Neuronal stem cell (in vitro differentiated cells): ENCODE measurements around the gene DGCR2.

ENCODE experiments used
- DNase-seq: peaks from one replicate; pipeline ENCODE4 v3.0.0-alpha.2; 2013; ENCODE audit warnings: low spot score
- H2AFZ ChIP-seq: one replicate; pipeline ENCODE4 v1.6.1; 2013; ENCODE audit warnings: mild to moderate bottlenecking, low read length, inconsistent platforms
- H2AK5ac ChIP-seq: 2 replicates; pipeline ENCODE4 v1.6.1; 2013; ENCODE audit warnings: low read depth, mild to moderate bottlenecking, inconsistent platforms, low read length, moderate library complexity, mixed read lengths
- H2BK120ac ChIP-seq: 2 replicates; pipeline ENCODE4 v1.6.1; 2013; ENCODE audit warnings: low read depth, mild to moderate bottlenecking, inconsistent platforms, low read length, moderate library complexity, mixed read lengths
- H2BK12ac ChIP-seq: one replicate; pipeline ENCODE4 v1.6.1; 2013; ENCODE audit warnings: low read length, inconsistent platforms
- H2BK15ac ChIP-seq: 2 replicates; pipeline ENCODE4 v1.6.1; 2013; ENCODE audit warnings: mild to moderate bottlenecking, low read length, inconsistent platforms, mixed read lengths
- H2BK5ac ChIP-seq: one replicate; pipeline ENCODE4 v1.6.1; 2013; ENCODE audit warnings: inconsistent platforms, mild to moderate bottlenecking, low read length, moderate library complexity
- H3K14ac ChIP-seq: one replicate; pipeline ENCODE4 v1.6.1; 2013; ENCODE audit warnings: low read length, inconsistent platforms
- H3K18ac ChIP-seq: 2 replicates; pipeline ENCODE4 v1.6.1; 2013; ENCODE audit warnings: low read length, inconsistent platforms
- H3K23ac ChIP-seq: 2 replicates; pipeline ENCODE4 v1.6.1; 2013; ENCODE audit warnings: low read depth, mild to moderate bottlenecking, mixed read lengths, low read length, inconsistent platforms; ENCODE audit not compliant: poor library complexity
- H3K27ac ChIP-seq: replicated peaks from 3 replicates; pipeline ENCODE4 v1.5.1; 2013; ENCODE audit warnings: low read length, inconsistent platforms
- H3K27me3 ChIP-seq, 3 experiments: 2 replicates each; pipeline ENCODE4 v1.6.1; 2013; ENCODE audit warnings: low read length in 3 of 3, mild to moderate bottlenecking in 2 of 3, inconsistent platforms in 1 of 3, low read depth in 1 of 3, mixed read lengths in 1 of 3, moderate library complexity in 1 of 3; ENCODE audit not compliant: control insufficient read depth in 3 of 3, insufficient read depth in 3 of 3
- H3K36me3 ChIP-seq, 2 donors: replicated peaks in 1 of 2; 2 replicates each; pipeline ENCODE4 v1.6.1; 2013; ENCODE audit warnings: low read length in 2 of 2; ENCODE audit not compliant: control insufficient read depth in 2 of 2, insufficient read depth in 2 of 2
- H3K4ac ChIP-seq: 2 replicates; pipeline ENCODE4 v1.6.1; 2013; ENCODE audit warnings: inconsistent platforms, mild to moderate bottlenecking, low read length, moderate library complexity
- H3K4me1 ChIP-seq, 2 donors: 1 replicate in 1 of 2; 2 replicates in 1 of 2; pipeline ENCODE4 v1.6.1; 2013; ENCODE audit warnings: low read length in 2 of 2, low read depth in 1 of 2; ENCODE audit not compliant: control insufficient read depth in 2 of 2, insufficient read depth in 1 of 2
- H3K4me2 ChIP-seq: one replicate; pipeline ENCODE4 v1.6.1; 2013; ENCODE audit warnings: mild to moderate bottlenecking, low read length, inconsistent platforms; ENCODE audit not compliant: insufficient read depth, poor library complexity, severe bottlenecking
- H3K4me3 ChIP-seq, 2 donors: 2 replicates each; pipeline ENCODE4 v1.5.1; 2013; ENCODE audit warnings: low read length in 2 of 2, mild to moderate bottlenecking in 2 of 2, inconsistent platforms in 1 of 2, moderate library complexity in 1 of 2
- H3K79me1 ChIP-seq: one replicate; pipeline ENCODE4 v1.6.1; 2013; ENCODE audit warnings: low read depth, mild to moderate bottlenecking, inconsistent platforms, low read length, moderate library complexity
- H3K9ac ChIP-seq: one replicate; pipeline ENCODE4 v1.6.1; 2013; ENCODE audit warnings: mild to moderate bottlenecking, low read depth, low read length, inconsistent platforms; ENCODE audit not compliant: poor library complexity
- H3K9me3 ChIP-seq, 2 donors: replicated peaks in 1 of 2; 2 replicates each; pipeline versions ENCODE3 to v1.6.1; 2013; ENCODE audit warnings: low read length in 2 of 2, mild to moderate bottlenecking in 2 of 2, inconsistent platforms in 1 of 2, low read depth in 1 of 2, mixed read lengths in 1 of 2, moderate library complexity in 1 of 2; ENCODE audit not compliant: control insufficient read depth in 2 of 2, insufficient read depth in 1 of 2
- H4K8ac ChIP-seq: one replicate; pipeline ENCODE4 v1.6.1; 2013; ENCODE audit warnings: low read depth, mild to moderate bottlenecking, inconsistent platforms, low read length, moderate library complexity
- H4K91ac ChIP-seq: one replicate; pipeline ENCODE4 v1.6.1; 2013; ENCODE audit warnings: low read length, low read depth, mild to moderate bottlenecking, inconsistent platforms; ENCODE audit not compliant: poor library complexity
- WGBS, 2 donors: extraction: QIAGEN DNeasy Blood & Tissue Kit; methylation state at CpG; one replicate each; pipeline ENCODE4 v1.1.7; 2013; ENCODE audit warnings: missing lambda C conversion rate in 2 of 2, mixed read lengths in 1 of 2; ENCODE audit not compliant: insufficient read length in 2 of 2, insufficient replicate concordance in 1 of 2; ENCODE audit errors: extremely low coverage in 2 of 2; 5-methylcytosine and 5-hydroxymethylcytosine counted together

Gene DGCR2

DNA sequence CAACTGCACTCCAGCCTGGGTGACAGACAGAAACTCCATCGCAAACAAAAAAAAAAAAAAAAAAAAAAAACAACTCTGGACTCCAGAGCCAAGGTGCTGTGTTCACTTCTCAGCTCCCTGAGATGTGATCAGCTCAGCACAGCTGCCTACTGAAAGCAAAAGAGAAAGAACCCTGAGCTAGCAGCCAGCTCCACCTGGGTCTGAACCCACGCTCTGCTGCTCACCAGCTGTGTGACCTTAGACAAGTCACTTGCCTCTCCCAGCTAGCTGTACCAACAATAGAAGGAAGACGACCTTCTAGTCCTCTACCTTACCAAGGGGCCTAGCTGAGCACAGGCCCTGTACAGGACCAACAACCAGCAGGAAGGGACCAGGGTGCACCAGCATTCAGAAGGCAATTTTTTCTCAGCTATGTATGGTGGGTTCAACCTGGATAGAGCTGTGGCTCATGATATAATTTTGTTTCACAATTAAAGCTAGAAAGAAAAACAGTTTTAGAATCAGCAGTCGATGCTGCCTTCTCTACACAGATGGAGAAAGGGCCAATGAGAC lies 3.8 kb downstream of the DGCR2 start:
- Histone ChIP-seq H3K23ac (no peak overlapping the region), H2BK12ac (no peak overlapping the region), H3K4me1 (peaks cover 4 to 19% of the 10 kb centered on the region in 2 donors), H3K36me3 (peaks cover 7 to 36% of the 10 kb centered on the region in 2 donors), H3K9ac (no peak overlapping the region), H3K4me3 (no peak overlapping the region), H3K9me3 (no peaks in the 10 kb centered on the region), H3K27me3 (no peaks in the 10 kb centered on the region), H2AFZ (no peak overlapping the region), H3K4ac (no peak overlapping the region), H3K4me2 (no peak overlapping the region), H2BK5ac (no peak overlapping the region), H3K14ac (peak overlapping the region; percentile 43), H4K8ac (no peak overlapping the region), H3K18ac (no peak overlapping the region), H3K27ac (no peak overlapping the region), H2BK15ac (no peak overlapping the region), H3K79me1 (peaks cover 25% of the 10 kb centered on the region), H2BK120ac (no peak overlapping the region), H2AK5ac (no peak overlapping the region), H4K91ac (no peak overlapping the region)
- no CpG with 5 or more reads among the region's 4 CpGs for WGBS, 2 donors
- no peak for DNase-seq

DNA sequence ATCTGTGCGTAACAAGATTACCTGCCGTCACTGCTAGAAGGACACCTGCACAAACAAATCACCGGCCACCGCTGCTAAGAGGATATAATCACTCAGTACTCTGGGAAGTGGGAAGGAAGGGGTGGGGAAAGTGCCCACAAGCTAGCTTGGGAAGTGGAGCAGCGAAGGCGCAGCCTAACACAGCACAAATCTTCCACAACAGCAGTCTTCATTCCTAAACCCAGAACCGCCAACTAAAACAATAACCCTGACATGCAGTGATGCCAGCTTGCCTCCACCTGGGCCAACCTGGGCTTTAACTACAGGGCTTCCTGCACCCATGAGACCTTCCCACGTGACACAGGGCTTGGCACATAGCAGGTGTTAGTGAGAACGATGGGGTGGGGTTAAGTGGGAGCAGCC lies 5.1 kb downstream of the DGCR2 start:
- no peak overlapping the region for H3K18ac ChIP-seq
- no peak overlapping the region for H3K23ac ChIP-seq
- no peak overlapping the region for H3K4me2 ChIP-seq
- peaks cover 4 to 18% of the 10 kb centered on the region in 2 donors for H3K4me1 ChIP-seq
- no peaks in the 10 kb centered on the region for H3K27me3 ChIP-seq
- no peaks in the 10 kb centered on the region for H3K9me3 ChIP-seq
- no peak overlapping the region for H2BK12ac ChIP-seq
- peak overlapping the region; percentile 33 for H3K9ac ChIP-seq
- no peak overlapping the region for H2AFZ ChIP-seq
- no peak overlapping the region for H3K14ac ChIP-seq
- no peak overlapping the region for H4K8ac ChIP-seq
- no peak overlapping the region for H3K4me3 ChIP-seq
- no peak overlapping the region for H2AK5ac ChIP-seq
- no peak overlapping the region for H2BK15ac ChIP-seq
- peaks cover 7 to 45% of the 10 kb centered on the region in 2 donors for H3K36me3 ChIP-seq
- H3K4ac ChIP-seq = no peak overlapping the region
- no peak for DNase-seq
- no peak overlapping the region for H2BK120ac ChIP-seq
- H3K27ac ChIP-seq = no peak overlapping the region
- no peak overlapping the region for H4K91ac ChIP-seq
- H3K79me1 ChIP-seq = peaks cover 25% of the 10 kb centered on the region
- no CpG with 5 or more reads among the region's 9 CpGs for WGBS, 2 donors
- no peak overlapping the region for H2BK5ac ChIP-seq

DNA sequence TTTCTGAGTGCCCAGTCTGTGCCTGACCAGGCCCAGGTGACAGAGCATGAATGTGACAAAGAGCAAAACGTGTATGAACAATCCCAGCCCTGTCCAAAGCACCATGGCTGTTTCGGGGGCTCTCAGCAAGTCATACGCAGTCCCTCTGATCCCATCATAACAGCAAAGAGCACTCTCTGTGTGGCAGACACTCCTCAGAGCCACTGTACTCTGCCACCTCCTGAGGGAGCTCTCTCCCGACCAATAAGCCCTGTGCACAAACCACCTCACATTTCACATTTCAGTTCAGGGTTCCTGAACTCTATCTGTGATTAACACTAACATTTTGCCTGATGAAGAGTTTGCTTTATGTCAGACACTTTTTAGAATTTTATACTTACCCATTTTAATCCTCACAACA lies 6.6 kb downstream of the DGCR2 start:
- no peak overlapping the region for H2AK5ac ChIP-seq
- WGBS, 2 donors = no CpG with 5 or more reads among the region's 4 CpGs
- H3K9ac ChIP-seq = no peak overlapping the region
- H2AFZ ChIP-seq = no peak overlapping the region
- H3K23ac ChIP-seq = no peak overlapping the region
- H3K27me3 ChIP-seq = no peaks in the 10 kb centered on the region
- H3K18ac ChIP-seq = no peak overlapping the region
- H4K91ac ChIP-seq = no peak overlapping the region
- H3K79me1 ChIP-seq = peaks cover 20% of the 10 kb centered on the region
- no peak overlapping the region for H3K4me2 ChIP-seq
- no peak overlapping the region for H2BK120ac ChIP-seq
- no peak for DNase-seq
- peaks cover 4 to 19% of the 10 kb centered on the region in 2 donors for H3K4me1 ChIP-seq
- no peak overlapping the region for H3K27ac ChIP-seq
- H2BK12ac ChIP-seq = no peak overlapping the region
- H3K14ac ChIP-seq = no peak overlapping the region
- H2BK15ac ChIP-seq = no peak overlapping the region
- H3K9me3 ChIP-seq = no peaks in the 10 kb centered on the region
- H2BK5ac ChIP-seq = no peak overlapping the region
- H3K36me3 ChIP-seq = peaks cover 7 to 45% of the 10 kb centered on the region in 2 donors
- no peak overlapping the region for H3K4ac ChIP-seq
- H4K8ac ChIP-seq = no peak overlapping the region
- no peak overlapping the region for H3K4me3 ChIP-seq

DNA sequence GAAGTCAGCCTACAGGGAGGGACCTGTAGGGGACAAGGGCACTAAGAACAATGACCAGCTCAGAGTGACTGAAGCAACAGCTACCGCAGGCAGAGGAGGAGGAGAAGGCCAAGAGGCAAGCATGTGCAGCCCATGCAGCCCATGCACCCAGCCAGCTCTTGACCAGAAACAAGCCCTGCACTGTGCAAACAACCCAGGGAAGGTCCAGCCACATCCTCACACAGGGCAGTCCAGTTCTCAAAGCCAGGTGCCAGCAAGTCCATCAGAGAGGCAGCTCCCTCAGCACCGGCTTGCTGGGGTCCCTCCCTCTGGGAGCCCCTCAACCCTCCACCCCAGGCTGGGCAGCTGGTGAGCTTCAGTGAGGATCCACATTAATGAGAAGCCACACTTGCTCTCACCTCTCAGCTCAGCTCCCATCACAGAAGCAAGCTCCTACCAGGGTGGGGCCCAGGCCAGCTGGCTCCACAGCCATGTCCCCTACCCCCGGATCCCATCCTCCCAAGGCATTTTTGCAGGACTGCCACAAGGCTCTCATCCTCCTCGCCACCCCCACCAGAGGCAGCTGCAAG lies 7.1 kb downstream of the DGCR2 start:
- no CpG with 5 or more reads among the region's 4 CpGs for WGBS, 2 donors
- H3K18ac ChIP-seq = no peak overlapping the region
- no peak overlapping the region for H2AK5ac ChIP-seq
- H2BK5ac ChIP-seq = no peak overlapping the region
- peak overlapping the region; percentile 36 for H2BK12ac ChIP-seq
- H3K79me1 ChIP-seq = peaks cover 22% of the 10 kb centered on the region
- H3K4me1 ChIP-seq = peaks cover 2 to 18% of the 10 kb centered on the region in 2 donors
- no peak overlapping the region for H4K8ac ChIP-seq
- no peak overlapping the region for H3K4me3 ChIP-seq
- H2BK120ac ChIP-seq = no peak overlapping the region
- no peak overlapping the region for H2BK15ac ChIP-seq
- peak overlapping the region; percentile 76 for H3K23ac ChIP-seq
- DNase-seq = no peak
- no peak overlapping the region for H3K27ac ChIP-seq
- H3K9me3 ChIP-seq = no peaks in the 10 kb centered on the region
- no peak overlapping the region for H3K4ac ChIP-seq
- H3K14ac ChIP-seq = no peak overlapping the region
- H2AFZ ChIP-seq = no peak overlapping the region
- peaks cover 7 to 41% of the 10 kb centered on the region in 2 donors for H3K36me3 ChIP-seq
- no peak overlapping the region for H3K4me2 ChIP-seq
- H3K27me3 ChIP-seq = no peaks in the 10 kb centered on the region
- H3K9ac ChIP-seq = no peak overlapping the region
- H4K91ac ChIP-seq = no peak overlapping the region
